ENCODE data around the gene PCED1A.

The PCED1A gene

GRCh38 chr20:2798814-2799213, 41.6 kb downstream of the PCED1A start:
- H3K9me3 ChIP-seq (ENCODE audit: control insufficient read depth, low read depth, low read length): no peaks in the 10 kb centered on the region
- H3K27ac ChIP-seq (ENCODE audit: low read length): no peak overlapping the region
- H3K4me3 ChIP-seq (ENCODE audit: low read length): peak overlapping the region; percentile 80
- peaks cover 32% of the 10 kb centered on the region for H3K27me3 ChIP-seq (ENCODE audit: control insufficient read depth, insufficient read depth, low read length)
- peak overlapping the region; percentile 33 for H3K9ac ChIP-seq (ENCODE audit: low read length)
- H3K4me1 ChIP-seq (ENCODE audit: control insufficient read depth, low read depth, low read length): peaks cover 11% of the 10 kb centered on the region
- H3K36me3 ChIP-seq (ENCODE audit: control insufficient read depth, low read depth, low read length): peaks cover 44% of the 10 kb centered on the region

GRCh38 chr20:2798095-2798805, 42.2 kb downstream of the PCED1A start:
- Histone ChIP-seq H3K4me3 (ENCODE audit: low read length) (no peak overlapping the region), H3K36me3 (ENCODE audit: control insufficient read depth, low read depth, low read length) (peaks cover 48% of the 10 kb centered on the region), H3K9ac (ENCODE audit: low read length) (no peak overlapping the region), H3K9me3 (ENCODE audit: control insufficient read depth, low read depth, low read length) (no peaks in the 10 kb centered on the region), H3K27ac (ENCODE audit: low read length) (no peak overlapping the region), H3K27me3 (ENCODE audit: control insufficient read depth, insufficient read depth, low read length) (peaks cover 27% of the 10 kb centered on the region), H3K4me1 (ENCODE audit: control insufficient read depth, low read depth, low read length) (peaks cover 11% of the 10 kb centered on the region)

GRCh38 chr20:2797136-2797983, 43.1 kb downstream of the PCED1A start:
- Histone ChIP-seq H3K36me3 (ENCODE audit: control insufficient read depth, low read depth, low read length) (peaks cover 48% of the 10 kb centered on the region), H3K4me1 (ENCODE audit: control insufficient read depth, low read depth, low read length) (peaks cover 11% of the 10 kb centered on the region), H3K9me3 (ENCODE audit: control insufficient read depth, low read depth, low read length) (no peaks in the 10 kb centered on the region), H3K4me3 (ENCODE audit: low read length) (no peak overlapping the region), H3K27me3 (ENCODE audit: control insufficient read depth, insufficient read depth, low read length) (peaks cover 18% of the 10 kb centered on the region), H3K9ac (ENCODE audit: low read length) (no peak overlapping the region), H3K27ac (ENCODE audit: low read length) (no peak overlapping the region)

GRCh38 chr20:2796011-2796660, 44.3 kb downstream of the PCED1A start:
- Histone ChIP-seq H3K9ac (ENCODE audit: low read length) (no peak overlapping the region), H3K27ac (ENCODE audit: low read length) (no peak overlapping the region), H3K36me3 (ENCODE audit: control insufficient read depth, low read depth, low read length) (peaks cover 48% of the 10 kb centered on the region), H3K4me3 (ENCODE audit: low read length) (no peak overlapping the region), H3K27me3 (ENCODE audit: control insufficient read depth, insufficient read depth, low read length) (peaks cover 5% of the 10 kb centered on the region), H3K9me3 (ENCODE audit: control insufficient read depth, low read depth, low read length) (no peaks in the 10 kb centered on the region), H3K4me1 (ENCODE audit: control insufficient read depth, low read depth, low read length) (peaks cover 11% of the 10 kb centered on the region)

- H3K36me3 ChIP-seq (ENCODE audit: control insufficient read depth, low read depth, low read length): peaks cover 48% of the 10 kb centered on the region
These were observed 45.0 kb downstream of the PCED1A start for GRCh38 chr20:2795451-2795850.

GRCh38 chr20:2794866-2795447, 45.5 kb downstream of the PCED1A start:
- no peaks in the 10 kb centered on the region for H3K9me3 ChIP-seq (ENCODE audit: control insufficient read depth, low read depth, low read length)
- H3K4me3 ChIP-seq (ENCODE audit: low read length): no peak overlapping the region
- peaks cover 48% of the 10 kb centered on the region for H3K36me3 ChIP-seq (ENCODE audit: control insufficient read depth, low read depth, low read length)
- peaks cover 7% of the 10 kb centered on the region for H3K4me1 ChIP-seq (ENCODE audit: control insufficient read depth, low read depth, low read length)
- H3K9ac ChIP-seq (ENCODE audit: low read length): no peak overlapping the region
- H3K27ac ChIP-seq (ENCODE audit: low read length): no peak overlapping the region
- H3K27me3 ChIP-seq (ENCODE audit: control insufficient read depth, insufficient read depth, low read length): no peaks in the 10 kb centered on the region

More at GRCh38 chr20:2795451-2795850, 45.0 kb downstream of the PCED1A start:
- no peak overlapping the region for H3K4me3 ChIP-seq (ENCODE audit: low read length)
- H3K27me3 ChIP-seq (ENCODE audit: control insufficient read depth, insufficient read depth, low read length): no peaks in the 10 kb centered on the region
- H3K27ac ChIP-seq (ENCODE audit: low read length): no peak overlapping the region
- peaks cover 7% of the 10 kb centered on the region for H3K4me1 ChIP-seq (ENCODE audit: control insufficient read depth, low read depth, low read length)
- no peak overlapping the region for H3K9ac ChIP-seq (ENCODE audit: low read length)
- no peaks in the 10 kb centered on the region for H3K9me3 ChIP-seq (ENCODE audit: control insufficient read depth, low read depth, low read length)

GRCh38 chr20:2794202-2794748, 46.2 kb downstream of the PCED1A start:
- Histone ChIP-seq H3K27me3 (ENCODE audit: control insufficient read depth, insufficient read depth, low read length) (no peaks in the 10 kb centered on the region), H3K36me3 (ENCODE audit: control insufficient read depth, low read depth, low read length) (peaks cover 48% of the 10 kb centered on the region), H3K4me1 (ENCODE audit: control insufficient read depth, low read depth, low read length) (peaks cover 3% of the 10 kb centered on the region), H3K9ac (ENCODE audit: low read length) (no peak overlapping the region), H3K9me3 (ENCODE audit: control insufficient read depth, low read depth, low read length) (no peaks in the 10 kb centered on the region), H3K4me3 (ENCODE audit: low read length) (no peak overlapping the region), H3K27ac (ENCODE audit: low read length) (no peak overlapping the region)

GRCh38 chr20:2793471-2793870, 47.0 kb downstream of the PCED1A start:
- no peak overlapping the region for H3K9ac ChIP-seq (ENCODE audit: low read length)
- no peaks in the 10 kb centered on the region for H3K4me1 ChIP-seq (ENCODE audit: control insufficient read depth, low read depth, low read length)
- H3K4me3 ChIP-seq (ENCODE audit: low read length): no peak overlapping the region
- H3K27me3 ChIP-seq (ENCODE audit: control insufficient read depth, insufficient read depth, low read length): no peaks in the 10 kb centered on the region
- H3K9me3 ChIP-seq (ENCODE audit: control insufficient read depth, low read depth, low read length): no peaks in the 10 kb centered on the region
- no peak overlapping the region for H3K27ac ChIP-seq (ENCODE audit: low read length)
- H3K36me3 ChIP-seq (ENCODE audit: control insufficient read depth, low read depth, low read length): peaks cover 48% of the 10 kb centered on the region

All from iPS-18a (cell line).